Nephron (organoid): ENCODE data around the gene LDB3.

Source experiments
- H3K27ac Mint-ChIP-seq, 3 experiments: 2 replicates each; pipeline ENCODE4 v1.8.0; 2020; ENCODE audit warnings: mixed read lengths in 3 of 3, mild to moderate bottlenecking in 2 of 3, moderate library complexity in 1 of 3
- H3K27me3 Mint-ChIP-seq: 2 replicates; pipeline ENCODE4 v1.8.0; 2021; ENCODE audit warnings: low read depth, mild to moderate bottlenecking, moderate library complexity, mixed read lengths
- H3K36me3 Mint-ChIP-seq: 2 replicates; pipeline ENCODE4 v1.8.0; 2020; ENCODE audit warnings: low read depth, mixed read lengths
- H3K4me1 Mint-ChIP-seq: 2 replicates; pipeline ENCODE4 v1.8.0; 2020; ENCODE audit warnings: mixed read lengths
- H3K4me3 Mint-ChIP-seq, 3 experiments: 2 replicates each; pipeline ENCODE4 v1.8.0; 2020; ENCODE audit warnings: mild to moderate bottlenecking in 3 of 3, mixed read lengths in 3 of 3, moderate library complexity in 2 of 3
- H3K9me3 Mint-ChIP-seq: 2 replicates; pipeline ENCODE4 v1.8.0; 2020; ENCODE audit warnings: mixed read lengths
- TF ChIP-seq, protein P1 (sequence below), 3 experiments: fragments of 200-600 bp; sonication (generic); IDR thresholded peaks; one replicate each; pipeline ENCODE4 v1.5.0; 2021; ENCODE audit warnings: antibody characterized with exemption in 3 of 3; ENCODE audit not compliant: unreplicated experiment in 3 of 3

LDB3 gene, protein sequence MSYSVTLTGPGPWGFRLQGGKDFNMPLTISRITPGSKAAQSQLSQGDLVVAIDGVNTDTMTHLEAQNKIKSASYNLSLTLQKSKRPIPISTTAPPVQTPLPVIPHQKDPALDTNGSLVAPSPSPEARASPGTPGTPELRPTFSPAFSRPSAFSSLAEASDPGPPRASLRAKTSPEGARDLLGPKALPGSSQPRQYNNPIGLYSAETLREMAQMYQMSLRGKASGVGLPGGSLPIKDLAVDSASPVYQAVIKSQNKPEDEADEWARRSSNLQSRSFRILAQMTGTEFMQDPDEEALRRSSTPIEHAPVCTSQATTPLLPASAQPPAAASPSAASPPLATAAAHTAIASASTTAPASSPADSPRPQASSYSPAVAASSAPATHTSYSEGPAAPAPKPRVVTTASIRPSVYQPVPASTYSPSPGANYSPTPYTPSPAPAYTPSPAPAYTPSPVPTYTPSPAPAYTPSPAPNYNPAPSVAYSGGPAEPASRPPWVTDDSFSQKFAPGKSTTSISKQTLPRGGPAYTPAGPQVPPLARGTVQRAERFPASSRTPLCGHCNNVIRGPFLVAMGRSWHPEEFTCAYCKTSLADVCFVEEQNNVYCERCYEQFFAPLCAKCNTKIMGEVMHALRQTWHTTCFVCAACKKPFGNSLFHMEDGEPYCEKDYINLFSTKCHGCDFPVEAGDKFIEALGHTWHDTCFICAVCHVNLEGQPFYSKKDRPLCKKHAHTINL

GRCh38 chr10:86668297-86669165 is at the start of gene LDB3:
Gene LDB3 (plus strand): TSS chr10:86668511. CDS start chr10:86668692, 181 bp downstream.
- Mint-ChIP-seq H3K36me3 (no peaks in the 10 kb centered on the region), H3K27ac (peak within 1 kb of the TSS in 2 of 3 experiments; percentile 53 to 67), H3K4me1 (peaks cover 69% of the 10 kb centered on the region), H3K9me3 (no peaks in the 10 kb centered on the region), H3K27me3 (peaks cover 26% of the 10 kb centered on the region), H3K4me3 (peak within 1 kb of the TSS; percentile 23 to 92 (median 83))
- TF ChIP-seq, protein P1, sequence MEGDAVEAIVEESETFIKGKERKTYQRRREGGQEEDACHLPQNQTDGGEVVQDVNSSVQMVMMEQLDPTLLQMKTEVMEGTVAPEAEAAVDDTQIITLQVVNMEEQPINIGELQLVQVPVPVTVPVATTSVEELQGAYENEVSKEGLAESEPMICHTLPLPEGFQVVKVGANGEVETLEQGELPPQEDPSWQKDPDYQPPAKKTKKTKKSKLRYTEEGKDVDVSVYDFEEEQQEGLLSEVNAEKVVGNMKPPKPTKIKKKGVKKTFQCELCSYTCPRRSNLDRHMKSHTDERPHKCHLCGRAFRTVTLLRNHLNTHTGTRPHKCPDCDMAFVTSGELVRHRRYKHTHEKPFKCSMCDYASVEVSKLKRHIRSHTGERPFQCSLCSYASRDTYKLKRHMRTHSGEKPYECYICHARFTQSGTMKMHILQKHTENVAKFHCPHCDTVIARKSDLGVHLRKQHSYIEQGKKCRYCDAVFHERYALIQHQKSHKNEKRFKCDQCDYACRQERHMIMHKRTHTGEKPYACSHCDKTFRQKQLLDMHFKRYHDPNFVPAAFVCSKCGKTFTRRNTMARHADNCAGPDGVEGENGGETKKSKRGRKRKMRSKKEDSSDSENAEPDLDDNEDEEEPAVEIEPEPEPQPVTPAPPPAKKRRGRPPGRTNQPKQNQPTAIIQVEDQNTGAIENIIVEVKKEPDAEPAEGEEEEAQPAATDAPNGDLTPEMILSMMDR (IDR thresholded peaks at IDR 0.05; ENCODE audit: unreplicated experiment in 3 of 3) = no peak

DNA sequence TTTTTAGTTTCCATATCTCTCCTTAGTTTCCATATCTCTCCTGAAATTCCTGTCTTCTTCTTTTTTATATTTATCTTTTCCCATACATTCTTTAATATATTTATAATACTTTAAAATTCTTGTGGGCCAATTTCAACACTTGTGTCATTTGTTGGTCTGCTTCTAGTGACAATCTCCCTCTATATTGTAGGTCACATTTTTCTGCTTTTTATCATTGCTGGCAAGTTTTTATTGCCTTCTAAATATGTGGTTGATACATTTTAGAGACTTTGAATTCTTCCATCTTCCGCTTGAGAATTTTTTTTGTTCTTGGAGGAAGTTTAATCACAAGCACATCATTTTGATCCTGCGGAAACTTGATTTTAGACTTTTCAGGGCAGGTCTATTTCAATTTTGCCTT is 40.0 kb upstream of the LDB3 start:
- H3K27me3 Mint-ChIP-seq = peaks cover 32% of the 10 kb centered on the region

GRCh38 chr10:86630079-86630478 is 38.2 kb upstream of the LDB3 start:
- Mint-ChIP-seq H3K9me3 (no peaks in the 10 kb centered on the region), H3K4me1 (peaks cover 20% of the 10 kb centered on the region)

More for the DNA sequence above, 40.0 kb upstream of the LDB3 start:
- H3K4me1 Mint-ChIP-seq = peaks cover 20% of the 10 kb centered on the region
- no peak overlapping the region for H3K4me3 Mint-ChIP-seq
- no peak overlapping the region for H3K27ac Mint-ChIP-seq
- TF ChIP-seq, protein P1 (IDR thresholded peaks at IDR 0.05; ENCODE audit: unreplicated experiment in 3 of 3) = no peak
- H3K9me3 Mint-ChIP-seq = no peaks in the 10 kb centered on the region
- H3K36me3 Mint-ChIP-seq = no peaks in the 10 kb centered on the region

GRCh38 chr10:86632009-86632800 is 36.1 kb upstream of the LDB3 start:
- no peak overlapping the region for H3K27ac Mint-ChIP-seq
- peak overlapping the region; percentile 78 to 79 (median 79) for H3K4me3 Mint-ChIP-seq
- H3K36me3 Mint-ChIP-seq = no peaks in the 10 kb centered on the region
- TF ChIP-seq, protein P1 (IDR thresholded peaks at IDR 0.05; ENCODE audit: unreplicated experiment in 3 of 3) = peak; percentile 17 to 39 (median 39)
- peaks cover 44% of the 10 kb centered on the region for H3K27me3 Mint-ChIP-seq
- peaks cover 20% of the 10 kb centered on the region for H3K4me1 Mint-ChIP-seq
- no peaks in the 10 kb centered on the region for H3K9me3 Mint-ChIP-seq

More at GRCh38 chr10:86630079-86630478, 38.2 kb upstream of the LDB3 start:
- H3K27ac Mint-ChIP-seq = no peak overlapping the region
- no peaks in the 10 kb centered on the region for H3K36me3 Mint-ChIP-seq
- peaks cover 47% of the 10 kb centered on the region for H3K27me3 Mint-ChIP-seq
- TF ChIP-seq, protein P1 (IDR thresholded peaks at IDR 0.05; ENCODE audit: unreplicated experiment in 3 of 3) = no peak
- H3K4me3 Mint-ChIP-seq = no peak overlapping the region

DNA sequence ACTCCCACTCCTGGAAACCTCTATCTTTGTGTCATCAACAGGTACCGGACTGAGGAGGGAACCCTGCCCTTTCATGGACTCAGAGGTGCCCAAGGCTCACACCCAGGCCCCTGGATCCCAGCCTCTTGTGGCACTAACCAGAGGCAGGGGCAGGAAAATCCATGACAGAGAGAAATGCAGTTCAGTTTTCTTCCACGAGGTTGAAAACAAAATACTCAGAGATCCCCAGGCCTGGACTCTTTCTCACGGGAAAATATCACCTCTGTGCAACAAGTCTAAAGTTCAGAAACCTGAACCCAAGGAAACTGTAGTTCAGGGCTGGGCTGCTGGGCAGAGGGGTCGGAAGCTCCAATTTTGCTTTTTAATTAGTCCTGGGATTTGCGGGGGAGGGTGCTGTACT is 35.4 kb upstream of the LDB3 start:
- H3K36me3 Mint-ChIP-seq = no peaks in the 10 kb centered on the region
- H3K27ac Mint-ChIP-seq = peak overlapping the region in 2 of 3 experiments; percentile 37 to 90
- peaks cover 41% of the 10 kb centered on the region for H3K27me3 Mint-ChIP-seq
- H3K9me3 Mint-ChIP-seq = no peaks in the 10 kb centered on the region
- TF ChIP-seq, protein P1 (IDR thresholded peaks at IDR 0.05; ENCODE audit: unreplicated experiment in 3 of 3) = peak in 1 of 3 experiments; percentile 6
- H3K4me1 Mint-ChIP-seq = peaks cover 20% of the 10 kb centered on the region
- peak overlapping the region in 1 of 3 experiments; percentile 78 for H3K4me3 Mint-ChIP-seq
